Adrenal gland (tissue), 5 donors: ENCODE data around the gene RAB25.

Experiments used
- CTCF ChIP-seq, 6 experiments: fragments of 450-650 bp in 4 of 6; fragments of 200-600 bp in 2 of 6; sonication (generic) in 1 of 6; IDR thresholded peaks; 1 replicate in 5 of 6; 2 replicates in 1 of 6; pipeline versions ENCODE4 v1.5.1 to v1.8.0; 2016 to 2021; ENCODE audit warnings: antibody characterized with exemption in 6 of 6, mild to moderate bottlenecking in 2 of 6, moderate library complexity in 1 of 6
- POLR2A ChIP-seq, 2 donors: fragments of 450-650 bp; IDR thresholded peaks; one replicate each; pipeline ENCODE4 v1.6.1; 2017; ENCODE audit warnings: antibody characterized with exemption in 2 of 2, mild to moderate bottlenecking in 2 of 2, moderate library complexity in 1 of 2
- donor health status: DM: no; HTN: no; CAD: no.

GRCh38 chr1:156051011-156051725 is 9.8 kb upstream of the RAB25 start:
- TF ChIP-seq CTCF (IDR thresholded peaks at IDR 0.05) (no peak), POLR2A (IDR thresholded peaks at IDR 0.05) (no peak)
